ENCODE data around the gene SULT1C2.

The SULT1C2 gene

GRCh38 chr2:108297436-108298141 lies 8.9 kb downstream of the SULT1C2 start:
- DNase-seq, result no peak

GRCh38 chr2:108301558-108301957 lies 12.9 kb downstream of the SULT1C2 start:
- DNase-seq, result no peak

- no peak for DNase-seq
These were observed 16.3 kb downstream of the SULT1C2 start for GRCh38 chr2:108304975-108305374.

- DNase-seq, result no peak
These were observed 17.2 kb downstream of the SULT1C2 start for GRCh38 chr2:108305901-108306300.

GRCh38 chr2:108309903-108310302 lies 21.2 kb downstream of the SULT1C2 start:
- no peak for DNase-seq

DNA sequence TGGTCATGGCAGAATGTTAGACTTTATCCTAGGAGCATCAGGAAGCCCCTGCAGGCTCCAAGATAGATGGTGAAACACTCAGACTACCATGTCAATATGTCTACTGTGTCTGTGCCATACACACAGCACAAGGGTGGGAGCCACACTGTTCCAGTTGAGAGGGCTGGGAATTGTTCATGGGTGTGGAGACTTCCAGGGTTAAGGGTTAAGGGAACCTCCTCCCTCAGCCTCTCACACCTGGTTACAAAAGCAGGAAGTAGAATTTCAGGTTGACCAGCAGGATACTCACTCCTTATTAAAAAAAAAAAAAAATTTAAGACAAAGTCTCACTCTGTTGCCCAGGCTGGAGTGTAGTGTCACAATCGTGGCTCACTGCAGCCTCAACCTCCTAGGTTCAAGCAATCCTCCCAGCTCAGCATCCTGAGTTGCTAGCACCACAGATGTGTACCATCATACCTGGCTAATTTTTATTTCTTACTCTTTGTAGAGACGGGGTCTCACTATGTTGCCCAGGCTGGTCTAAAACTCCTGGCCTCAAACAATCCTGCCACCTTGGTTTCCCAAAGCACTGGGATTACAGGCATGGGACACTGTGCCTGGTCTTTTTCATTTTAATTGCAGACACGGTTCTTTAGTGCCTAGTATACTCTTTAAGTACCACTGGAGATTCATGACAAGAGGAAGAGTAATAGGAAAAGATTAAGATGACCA lies 26.0 kb downstream of the SULT1C2 start:
- no peak for DNase-seq

DNA sequence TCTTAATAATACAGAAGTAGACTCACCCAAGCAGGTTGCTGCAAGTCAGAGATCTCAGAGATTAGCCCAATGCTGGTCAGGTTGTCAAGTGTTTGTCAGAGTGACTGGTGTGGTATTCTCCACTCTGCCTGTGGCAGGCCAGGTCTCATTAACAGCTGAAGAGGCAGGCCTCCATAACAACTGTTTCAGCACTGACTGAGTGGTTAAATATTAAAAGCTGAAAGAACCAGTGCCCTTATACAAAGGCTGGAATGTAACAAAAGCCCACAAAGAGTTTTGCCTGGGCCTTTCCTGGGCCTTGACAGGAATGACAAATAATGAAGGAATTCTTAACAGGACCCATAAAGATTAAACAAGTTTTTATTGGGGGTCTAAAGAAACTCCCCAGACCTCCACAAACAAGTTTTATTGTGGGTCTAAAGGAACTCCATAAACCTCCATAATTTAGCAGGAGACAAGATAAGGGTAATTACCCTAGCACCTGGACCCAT lies 26.8 kb downstream of the SULT1C2 start:
- DNase-seq, result no peak

- DNase-seq, result no peak
These were observed 27.3 kb downstream of the SULT1C2 start for GRCh38 chr2:108316033-108316432.

- no peak for DNase-seq
These were observed 28.0 kb downstream of the SULT1C2 start for GRCh38 chr2:108316461-108317258.

DNA sequence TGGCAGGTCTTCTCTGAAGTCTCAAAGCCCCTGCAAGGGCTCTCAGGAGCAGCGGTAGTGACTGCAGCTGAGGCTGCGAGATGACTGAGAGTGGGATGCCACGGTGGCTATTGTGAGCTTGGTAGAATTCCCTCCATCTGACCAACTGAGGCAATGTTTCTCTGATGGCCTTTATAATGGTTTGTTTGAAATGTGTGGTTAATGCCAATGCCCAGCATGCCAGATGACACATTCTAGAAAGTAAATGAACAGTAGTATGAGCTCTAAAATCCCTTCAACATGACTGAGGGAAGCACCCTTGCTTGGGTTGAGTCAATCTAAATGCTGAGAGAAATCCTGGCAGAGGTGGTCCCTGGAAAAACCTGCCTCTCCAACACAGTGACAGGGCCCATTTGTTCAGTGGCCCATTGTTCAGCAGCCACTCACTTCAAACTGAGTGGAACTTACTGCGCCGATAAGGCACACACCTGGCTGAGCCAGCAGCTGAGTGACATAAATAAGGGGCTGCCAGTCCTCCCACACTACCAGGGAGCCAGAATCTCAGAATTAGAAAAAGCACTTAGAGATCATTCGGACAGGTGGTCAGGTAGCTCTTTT lies 31.7 kb downstream of the SULT1C2 start:
- no peak for DNase-seq

- no peak for DNase-seq
These were observed 34.9 kb downstream of the SULT1C2 start for GRCh38 chr2:108323619-108324018.

DNA sequence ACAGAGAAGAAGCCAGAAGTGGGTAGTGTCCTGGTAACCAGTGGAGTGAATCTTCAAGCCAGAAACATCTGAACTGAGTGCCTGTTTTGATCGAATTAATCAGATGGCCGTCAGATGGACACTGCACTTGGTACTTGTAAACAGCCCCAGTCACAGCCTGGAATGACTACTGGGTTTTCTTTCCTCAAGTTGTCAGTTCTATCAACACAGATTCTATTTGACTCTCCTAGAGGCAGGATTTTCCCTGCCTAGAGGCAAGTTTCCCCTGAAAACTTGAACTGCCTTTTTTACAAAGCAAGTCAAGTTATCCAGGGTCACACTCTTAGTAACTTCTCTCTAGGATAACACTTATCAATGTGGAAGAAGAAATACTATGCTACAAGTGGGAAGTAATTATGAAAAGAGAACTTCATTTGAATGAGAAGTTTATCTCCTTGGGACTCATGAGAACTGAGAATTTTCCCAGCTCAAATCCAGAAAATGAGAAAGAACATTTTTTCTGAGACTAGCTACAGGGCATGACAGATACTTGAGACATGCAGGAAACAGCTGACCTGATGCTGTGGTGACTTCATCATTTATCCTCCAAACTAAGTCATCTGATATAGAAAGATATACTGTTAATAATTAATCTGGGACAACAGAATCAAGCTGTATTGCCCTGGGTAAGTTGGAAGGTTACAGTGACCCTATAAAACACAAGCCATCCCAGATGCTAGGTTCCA lies 36.0 kb downstream of the SULT1C2 start:
- DNase-seq, result no peak

GRCh38 chr2:108325756-108326155 lies 37.1 kb downstream of the SULT1C2 start:
- DNase-seq, result no peak

GRCh38 chr2:108329771-108330170 lies 41.1 kb downstream of the SULT1C2 start:
- no peak for DNase-seq

DNA sequence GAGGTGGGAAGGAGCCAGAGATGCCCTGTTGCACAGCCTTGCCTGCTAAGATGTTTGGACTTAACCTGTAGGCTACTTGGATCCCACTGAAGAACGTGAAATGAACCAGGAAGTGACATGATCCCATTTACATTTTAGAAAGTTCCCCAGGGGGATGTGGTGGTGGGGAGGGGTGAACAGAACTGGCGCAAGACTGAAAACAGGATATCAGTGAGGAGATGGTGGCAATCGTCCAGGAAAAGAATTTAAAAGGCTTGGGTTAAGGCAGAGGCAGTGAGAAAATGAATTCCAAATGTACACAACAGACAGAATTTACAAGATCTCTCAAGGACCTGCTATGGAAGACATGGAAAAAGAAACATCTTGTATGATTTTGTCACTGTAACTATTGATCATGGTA lies 42.3 kb downstream of the SULT1C2 start:
- DNase-seq, result no peak

DNA sequence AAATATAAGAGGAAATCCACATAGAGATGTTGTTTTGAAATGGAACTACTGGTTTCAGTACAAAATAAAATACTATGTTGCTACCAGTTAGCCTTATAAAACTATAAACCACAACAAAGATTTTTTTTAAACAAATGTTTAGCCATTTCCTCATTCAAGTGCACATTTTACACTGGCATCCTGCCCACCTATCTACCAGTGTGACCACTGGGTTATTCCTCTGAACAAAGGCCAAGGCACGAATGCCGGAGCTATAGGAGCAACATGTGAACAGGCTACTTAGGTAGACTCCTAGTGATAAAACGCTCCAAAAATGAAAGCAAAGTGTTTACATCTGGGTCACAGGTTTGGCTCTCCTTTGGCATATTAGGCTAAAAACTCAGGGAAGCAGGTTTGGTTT lies 57.3 kb downstream of the SULT1C2 start:
- no peak for DNase-seq

DNA sequence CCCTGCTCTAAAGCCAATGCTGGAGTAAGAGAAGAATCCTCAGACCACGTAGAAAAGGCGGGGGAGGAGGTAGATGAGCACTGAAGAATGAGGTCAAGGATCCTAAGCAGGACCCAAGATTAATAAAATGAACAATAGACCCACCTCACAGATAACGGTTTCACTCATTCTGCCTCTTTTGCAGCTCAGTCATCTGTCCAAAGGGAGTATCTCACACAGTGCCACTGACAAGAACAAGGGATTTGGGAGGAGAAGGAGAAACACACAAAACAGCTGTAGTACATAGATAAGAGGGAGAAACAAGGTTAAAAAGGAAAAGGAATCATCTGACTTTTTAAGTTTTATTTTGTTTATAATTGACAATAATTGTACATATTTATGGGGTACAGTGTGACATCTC lies 58.1 kb downstream of the SULT1C2 start:
- no peak for DNase-seq

- no peak for DNase-seq
These were observed 59.1 kb downstream of the SULT1C2 start for GRCh38 chr2:108347786-108348185.

GRCh38 chr2:108348816-108349570 lies 60.3 kb downstream of the SULT1C2 start:
- no peak for DNase-seq

DNA sequence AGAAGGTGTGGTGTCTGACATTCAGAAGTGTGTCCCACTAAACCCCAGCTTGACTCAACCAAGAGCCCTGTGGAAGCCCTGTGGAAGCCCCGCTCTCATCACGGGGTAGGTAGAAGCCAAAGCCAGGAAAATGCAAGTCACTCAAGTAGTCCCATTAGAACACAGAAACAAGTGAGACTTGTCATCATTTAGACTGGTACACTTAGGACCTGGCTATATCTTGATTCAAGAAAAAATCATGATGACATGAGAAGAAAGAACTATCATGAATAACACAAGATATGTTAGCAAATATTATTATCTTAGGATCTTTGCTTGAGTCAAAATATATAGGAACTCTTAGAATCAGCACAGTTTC lies 60.9 kb downstream of the SULT1C2 start:
- no peak for DNase-seq

- DNase-seq, result no peak
These were observed 63.2 kb downstream of the SULT1C2 start for GRCh38 chr2:108351889-108352288.

DNA sequence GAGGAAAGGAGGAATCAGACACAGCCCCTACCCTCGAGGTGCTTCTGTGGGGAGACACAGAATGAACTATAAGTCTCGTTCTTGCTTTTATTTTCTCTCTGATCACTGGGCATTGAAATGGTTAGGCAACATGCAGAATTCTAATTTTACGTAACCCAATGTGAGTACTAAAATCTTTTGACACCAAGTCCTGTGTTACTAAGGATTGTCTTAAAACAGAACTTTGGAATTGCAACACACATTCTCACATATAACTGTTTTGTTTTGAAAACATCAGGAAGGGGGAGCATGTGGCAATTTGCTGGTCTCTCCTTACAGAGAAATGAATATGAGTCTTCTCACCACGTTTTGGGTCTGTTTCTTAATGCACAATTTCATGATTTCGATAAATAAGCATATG lies 65.4 kb downstream of the SULT1C2 start:
- no peak for DNase-seq

All from NCI-H526 treated with DMSO at 0.1 percent for 48 hours (cell line).